Kidney glomerular epithelial cell (primary cell): ENCODE results near the gene AEN.

Source experiments
- DNase-seq: peaks from one replicate; lab custom pipeline; 2025; lab: John Stamatoyannopoulos, UW

AEN gene, protein sequence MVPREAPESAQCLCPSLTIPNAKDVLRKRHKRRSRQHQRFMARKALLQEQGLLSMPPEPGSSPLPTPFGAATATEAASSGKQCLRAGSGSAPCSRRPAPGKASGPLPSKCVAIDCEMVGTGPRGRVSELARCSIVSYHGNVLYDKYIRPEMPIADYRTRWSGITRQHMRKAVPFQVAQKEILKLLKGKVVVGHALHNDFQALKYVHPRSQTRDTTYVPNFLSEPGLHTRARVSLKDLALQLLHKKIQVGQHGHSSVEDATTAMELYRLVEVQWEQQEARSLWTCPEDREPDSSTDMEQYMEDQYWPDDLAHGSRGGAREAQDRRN

DNA sequence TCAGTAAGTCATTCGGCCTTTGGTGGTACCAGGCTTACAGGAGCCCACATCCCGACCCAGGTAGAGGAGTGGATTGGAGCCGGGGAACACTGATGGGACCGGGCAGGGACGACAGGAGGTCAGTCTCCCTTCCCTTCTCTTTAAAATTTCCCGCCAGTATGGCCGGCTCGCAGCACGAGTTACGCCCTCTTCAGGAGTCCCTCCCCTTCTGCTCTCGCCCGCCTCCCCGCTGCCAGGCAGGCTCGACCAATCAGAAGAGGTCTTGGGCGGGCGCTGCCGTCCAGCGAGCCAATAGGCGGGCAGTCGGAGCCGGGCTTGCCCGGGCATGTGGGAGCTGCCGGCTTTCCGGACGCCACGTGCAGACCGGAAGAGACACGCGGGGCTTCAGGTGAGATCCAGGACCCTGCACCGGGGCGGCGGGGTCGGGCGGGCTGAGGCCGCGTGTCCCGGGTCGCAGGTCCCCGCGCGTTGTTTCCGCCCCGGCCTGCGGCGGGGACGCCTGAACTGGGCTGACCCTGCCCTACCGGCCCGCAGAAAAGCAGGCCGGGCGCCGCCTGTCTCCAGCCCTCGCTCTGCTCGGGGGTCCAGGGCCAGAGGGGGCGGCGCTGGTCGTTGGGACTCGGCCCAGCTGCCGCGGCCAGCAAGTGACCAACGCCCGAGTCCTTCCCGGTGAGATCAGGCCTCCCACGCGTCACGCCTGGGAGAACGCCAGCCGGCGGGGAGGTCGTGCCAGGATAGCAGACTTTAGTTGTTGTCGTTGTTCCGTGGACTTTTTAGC lies at the start of gene AEN:
Gene AEN (plus strand): TSS at position 346 of the 778 bp plus-strand sequence. CDS start 4,870 bp downstream, outside the sequence.
- DNase-seq, result peak; percentile 96

DNA sequence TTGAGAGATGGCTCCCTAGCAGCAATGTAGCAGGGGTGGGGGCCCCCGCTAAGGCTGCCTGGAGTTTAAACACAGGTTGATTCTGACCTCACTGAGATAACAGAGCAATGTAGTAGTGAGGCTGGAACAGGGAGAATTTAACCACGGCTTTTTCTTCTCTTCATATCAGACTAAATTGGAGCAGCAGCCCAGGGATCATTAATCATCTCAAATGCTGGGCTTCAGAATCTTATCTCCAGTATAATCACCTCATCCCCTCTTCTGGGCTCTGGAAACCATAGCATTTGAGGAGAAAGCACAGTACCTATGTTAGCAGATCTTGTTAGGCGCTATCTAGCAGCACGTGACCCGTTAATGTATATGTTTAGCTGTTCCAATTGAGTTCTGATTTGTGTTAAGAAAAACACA lies 49.3 kb upstream of the AEN start:
- DNase-seq, result no peak

DNA sequence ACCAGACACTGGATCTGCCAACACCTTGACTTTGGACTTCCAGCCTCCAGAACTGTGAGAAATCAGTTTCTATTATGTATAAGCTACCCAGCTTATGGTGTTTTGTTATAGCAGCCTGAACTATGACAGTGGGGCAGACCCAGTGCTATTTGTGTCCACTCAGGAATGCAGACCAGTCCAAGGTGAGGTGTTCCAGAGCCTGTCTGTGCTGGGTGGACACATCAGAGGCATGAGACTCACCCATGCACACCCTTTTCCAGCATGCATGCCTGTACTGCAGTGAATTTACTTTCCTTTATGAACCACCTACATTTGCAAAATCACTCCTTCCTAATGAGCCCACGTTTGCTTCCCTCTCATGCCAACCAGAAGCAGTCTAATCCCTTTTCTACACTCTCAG lies 47.1 kb upstream of the AEN start:
- DNase-seq, result no peak

DNA sequence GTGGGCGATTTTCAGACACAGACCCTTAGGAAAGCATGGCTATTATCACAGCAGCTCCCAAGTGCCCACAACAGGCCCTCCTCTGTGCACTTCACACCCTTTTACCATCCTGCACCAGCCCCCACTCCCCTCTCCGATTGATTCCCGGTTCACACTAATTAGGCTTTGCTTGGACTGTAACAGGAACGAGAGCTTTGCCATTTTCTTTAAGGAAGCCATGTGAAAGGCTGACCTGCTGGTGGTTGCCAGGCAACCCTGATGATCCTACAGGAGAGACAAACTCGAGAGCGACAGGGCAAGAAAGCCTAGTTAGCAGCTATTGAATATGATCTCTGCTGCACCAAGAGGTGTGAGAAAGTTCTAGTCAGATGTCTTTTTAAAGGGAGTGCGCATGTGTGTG lies 46.5 kb upstream of the AEN start:
- DNase-seq, result no peak

DNA sequence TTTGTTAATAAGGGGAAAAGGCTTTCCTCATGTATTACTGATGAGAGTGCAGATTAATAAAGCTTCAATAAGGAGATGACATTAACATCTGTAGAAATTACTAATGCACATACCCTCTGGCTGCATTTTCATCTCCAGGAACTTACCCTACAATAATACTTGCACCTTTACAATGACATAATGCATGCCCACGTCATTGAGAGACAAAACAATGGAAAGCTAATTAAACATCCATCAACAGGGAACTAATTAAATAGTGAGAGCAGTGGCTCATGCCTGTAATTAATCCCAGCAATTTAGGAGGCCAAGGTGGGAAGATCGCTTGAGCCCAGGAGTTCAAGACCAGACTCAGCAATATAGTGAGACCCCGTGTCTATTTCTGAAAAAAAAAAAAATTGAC lies 41.8 kb upstream of the AEN start:
- no peak for DNase-seq

DNA sequence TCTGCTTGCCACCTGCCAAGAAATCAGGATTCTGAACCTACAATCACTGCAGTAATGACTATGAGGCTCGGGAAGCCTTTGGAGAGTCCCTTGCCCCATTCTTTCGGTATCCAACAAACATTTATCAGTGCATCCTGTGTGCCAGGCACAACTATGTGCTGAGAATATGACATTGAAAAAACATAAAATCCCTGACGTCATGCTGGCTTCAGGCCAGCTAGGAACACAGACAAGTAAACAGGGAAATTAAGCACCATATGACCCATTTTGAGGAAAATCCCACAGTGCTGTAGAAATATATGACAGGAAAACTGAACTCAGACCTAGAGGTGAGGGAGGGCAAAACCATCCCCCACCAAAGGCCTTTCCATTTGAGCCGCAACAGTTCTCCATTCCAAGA lies 40.6 kb upstream of the AEN start:
- no peak for DNase-seq

DNA sequence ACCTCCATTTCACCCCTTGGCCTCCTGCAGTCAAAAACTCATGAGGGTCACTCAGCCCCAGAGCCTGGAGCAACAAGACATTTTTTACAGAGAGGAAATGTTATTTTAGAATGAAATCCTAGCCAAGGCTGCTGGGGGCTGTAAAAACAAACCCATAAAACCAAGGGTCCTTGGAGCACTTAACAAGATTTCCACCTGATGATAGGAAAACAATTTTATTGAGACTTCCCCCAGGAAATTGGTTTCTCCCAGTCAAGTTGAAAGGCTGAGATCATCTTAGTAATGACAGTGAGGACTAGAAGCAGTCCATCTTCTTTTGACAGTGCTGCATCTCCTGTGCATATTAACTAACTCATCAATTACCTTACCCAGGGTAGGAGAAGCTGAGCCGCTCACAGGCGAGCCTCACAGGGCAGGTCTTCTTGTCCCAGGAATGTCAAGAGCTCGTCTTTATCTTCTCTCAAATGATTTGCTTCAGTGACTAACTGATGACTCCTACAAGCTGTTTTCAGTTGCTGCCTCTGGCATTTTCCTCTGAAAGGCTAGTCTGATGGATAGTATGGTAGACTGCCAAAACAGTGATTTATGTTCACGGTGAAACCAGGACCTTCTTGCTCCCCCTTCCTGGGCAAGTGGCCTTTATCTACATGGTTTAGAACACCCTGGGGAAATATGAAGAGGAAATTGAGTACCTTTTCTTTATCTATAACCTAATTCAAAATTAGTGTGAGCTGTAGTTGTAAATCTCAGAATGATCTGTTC lies 34.6 kb upstream of the AEN start:
- DNase-seq, result peak; percentile 53

DNA sequence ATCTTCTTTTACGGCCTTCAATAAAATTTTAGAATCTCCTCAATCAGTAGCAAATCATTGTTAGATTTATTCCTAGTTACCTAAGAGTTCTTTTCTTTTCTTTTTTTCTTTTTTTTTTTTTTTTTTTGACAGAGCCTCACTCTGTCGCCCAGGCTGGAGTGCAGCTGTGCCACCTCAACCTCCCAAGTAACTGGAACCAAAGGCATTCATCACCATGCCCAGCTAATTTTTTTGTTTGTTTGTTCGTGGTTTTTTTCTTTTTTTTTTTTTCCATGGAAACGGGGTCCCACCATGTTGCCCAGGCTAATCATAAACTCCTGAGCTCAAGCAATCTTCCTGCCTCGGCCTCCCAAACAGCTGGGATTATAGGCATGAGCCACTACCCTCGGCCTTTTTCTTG lies 30.4 kb upstream of the AEN start:
- DNase-seq, result no peak

DNA sequence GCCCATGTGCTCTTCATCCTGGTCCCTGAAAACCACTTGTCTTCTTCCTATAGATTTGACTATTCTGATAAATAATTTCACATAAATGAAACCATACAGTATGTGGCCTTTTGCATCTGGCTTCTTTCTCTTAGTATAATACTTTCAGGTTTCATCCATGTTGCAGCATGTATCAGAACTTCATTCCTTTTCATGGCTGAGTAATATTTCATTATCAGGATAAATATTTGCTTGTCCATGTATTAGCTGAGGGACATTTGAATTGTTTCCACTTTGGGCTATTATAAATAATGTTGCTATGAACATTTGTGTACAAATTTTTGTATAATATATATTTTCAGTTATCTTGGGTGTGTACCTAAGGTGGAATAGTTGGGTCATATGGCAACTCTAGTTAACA lies 29.8 kb upstream of the AEN start:
- DNase-seq, result no peak

DNA sequence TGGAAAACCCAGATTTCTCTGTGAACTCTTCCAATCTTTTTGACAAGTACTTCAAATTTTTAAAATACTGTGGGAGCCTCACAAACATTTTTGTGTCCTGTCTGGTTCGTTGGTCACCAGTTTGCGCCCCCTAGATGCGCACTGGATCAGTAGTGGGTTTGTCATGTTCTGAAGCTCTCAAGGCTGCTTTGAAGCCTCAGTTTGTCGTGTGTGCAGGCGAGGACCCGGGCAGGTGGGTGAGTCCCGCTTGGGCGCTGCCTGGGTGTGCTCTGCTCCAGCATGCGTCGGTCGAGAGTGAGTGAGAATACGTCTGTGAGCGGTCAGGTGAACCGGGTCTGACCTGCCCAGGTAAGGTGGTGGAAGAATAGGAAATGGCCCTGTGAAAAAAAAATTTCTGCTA lies 17.3 kb upstream of the AEN start:
- no peak for DNase-seq

DNA sequence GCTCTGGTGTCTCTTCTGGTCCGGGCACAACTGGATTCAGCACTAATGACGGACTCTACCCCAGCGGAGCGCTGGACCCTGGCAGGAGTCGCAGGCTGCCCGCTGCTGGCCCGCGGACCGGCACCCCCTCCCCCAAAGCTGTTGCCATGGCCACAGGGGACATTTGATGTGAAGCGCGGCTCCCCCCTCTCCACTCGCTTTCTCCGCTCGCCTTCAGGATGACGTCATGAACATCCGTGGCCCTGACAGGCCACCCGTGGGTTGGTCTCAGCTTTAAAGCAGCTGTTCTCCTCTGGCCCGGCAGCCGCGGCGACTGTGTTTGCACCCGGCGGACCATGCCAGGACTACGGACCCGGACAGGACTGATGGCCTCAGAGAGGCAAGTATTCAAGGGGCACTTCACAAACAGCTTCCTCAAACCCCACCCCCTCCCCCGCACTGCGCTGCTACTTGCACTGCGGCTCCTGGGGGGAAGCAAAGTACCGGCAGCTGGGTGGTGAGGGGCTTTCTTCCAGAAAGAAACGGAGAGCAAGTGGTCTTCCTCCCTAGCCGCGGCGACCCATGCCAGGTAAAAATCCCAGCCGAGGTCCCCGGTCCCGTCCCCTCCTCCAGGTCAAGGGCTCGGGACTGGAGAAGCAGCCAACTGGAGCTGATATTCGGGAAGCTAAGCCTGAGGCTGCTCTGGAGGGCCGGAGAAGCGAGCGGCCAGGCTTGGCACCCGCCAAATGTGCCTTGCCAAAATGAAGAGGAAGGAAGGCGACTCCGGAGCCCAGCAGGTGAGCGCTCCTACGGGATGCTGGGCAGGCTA lies 16.6 kb upstream of the AEN start:
- no peak for DNase-seq

DNA sequence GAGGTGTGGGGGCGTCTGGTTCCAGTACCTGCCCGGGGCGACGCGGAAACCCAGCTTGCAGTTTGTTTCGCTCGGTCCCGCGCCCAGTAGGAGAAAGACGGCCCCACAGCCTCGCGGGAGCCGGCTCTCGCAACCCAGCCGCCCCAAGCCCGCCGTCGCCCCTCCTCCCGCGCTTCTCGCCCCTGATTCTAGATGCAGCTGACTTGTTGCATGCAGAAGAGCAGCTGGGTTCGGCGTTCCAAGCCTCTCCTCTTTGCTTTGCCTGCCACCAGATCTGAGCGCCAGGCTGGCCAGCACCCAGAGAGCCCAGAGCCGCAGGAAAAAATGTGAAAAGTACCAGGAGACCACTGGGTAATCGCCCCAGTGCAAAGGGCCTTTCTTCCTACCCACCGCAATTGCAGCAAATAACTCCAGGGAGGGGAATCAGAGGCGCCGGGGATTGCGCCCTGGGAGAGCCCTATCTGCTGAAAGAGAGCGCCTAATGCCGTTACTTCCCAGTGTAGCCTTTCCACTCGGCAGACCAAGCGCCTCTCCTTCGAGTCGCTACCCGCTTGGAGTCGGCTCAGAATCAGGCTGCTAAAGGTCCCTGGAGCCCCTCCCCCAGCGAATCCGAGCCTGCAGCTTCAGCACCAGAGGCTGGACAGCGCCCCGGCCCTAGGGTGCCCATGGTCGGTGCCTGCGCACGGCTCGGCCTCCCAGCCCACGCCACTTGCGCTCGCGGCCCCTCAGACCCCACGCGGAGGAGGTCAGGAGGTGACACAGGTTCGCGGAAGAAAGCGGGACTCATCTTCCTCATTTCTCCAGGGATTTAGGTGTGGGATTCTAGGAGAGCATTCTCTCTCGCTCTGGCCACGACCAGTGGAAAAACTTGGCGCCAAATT lies 15.7 kb upstream of the AEN start:
- no peak for DNase-seq

DNA sequence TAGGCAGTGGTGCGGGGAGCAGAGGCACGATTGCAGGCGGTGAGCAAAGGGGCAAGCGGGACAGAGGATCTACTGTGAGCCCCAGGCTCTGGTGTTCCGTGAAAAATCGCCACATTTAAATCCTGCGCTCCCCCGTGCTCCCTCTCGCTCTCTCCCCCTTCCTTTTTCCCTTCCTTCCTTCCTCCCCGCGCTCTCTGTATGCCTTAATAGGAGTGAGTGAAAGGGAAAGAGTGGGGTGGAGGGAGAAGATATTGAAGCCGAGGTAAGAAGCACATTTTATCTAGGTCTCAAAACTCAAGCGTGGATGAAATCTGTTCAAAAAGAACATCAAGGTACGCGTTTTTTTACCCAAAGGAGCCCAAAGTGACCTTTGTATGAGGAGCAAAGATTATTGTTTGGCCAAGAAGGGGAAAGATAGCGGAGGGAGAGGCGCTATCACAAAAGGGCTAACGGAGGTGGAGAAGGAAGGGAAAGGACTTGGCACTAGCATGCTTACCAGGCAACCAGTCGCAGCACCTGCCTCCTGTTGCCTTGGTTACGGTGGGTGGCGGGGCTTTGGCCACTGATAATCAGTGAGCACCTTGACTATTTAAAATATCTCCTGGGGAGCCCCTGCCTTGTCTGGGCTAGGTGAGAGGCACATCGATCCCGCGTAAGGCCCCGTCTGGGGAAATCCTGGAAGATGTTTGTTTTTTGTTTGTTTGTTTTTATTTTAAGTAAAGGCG lies 14.9 kb upstream of the AEN start:
- DNase-seq, result no peak

DNA sequence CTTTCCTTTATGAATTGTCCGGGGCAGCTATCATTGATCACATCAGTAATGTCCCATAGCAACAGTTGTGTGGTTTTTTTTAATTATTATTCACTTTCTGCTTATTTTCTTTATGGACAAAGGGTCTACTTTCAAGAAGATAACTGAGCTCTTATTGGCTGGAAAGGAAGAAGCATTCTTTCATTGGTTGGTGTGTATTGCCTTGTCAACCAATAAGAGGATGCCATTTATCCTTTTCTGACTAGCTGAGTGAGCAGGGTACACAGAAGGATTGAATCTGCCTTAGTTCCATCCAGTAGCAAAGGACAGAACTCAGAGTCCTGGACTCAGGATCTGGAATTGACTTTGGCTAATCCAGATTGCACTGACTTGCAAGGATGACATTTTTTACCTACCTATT lies 13.2 kb upstream of the AEN start:
- DNase-seq, result no peak

DNA sequence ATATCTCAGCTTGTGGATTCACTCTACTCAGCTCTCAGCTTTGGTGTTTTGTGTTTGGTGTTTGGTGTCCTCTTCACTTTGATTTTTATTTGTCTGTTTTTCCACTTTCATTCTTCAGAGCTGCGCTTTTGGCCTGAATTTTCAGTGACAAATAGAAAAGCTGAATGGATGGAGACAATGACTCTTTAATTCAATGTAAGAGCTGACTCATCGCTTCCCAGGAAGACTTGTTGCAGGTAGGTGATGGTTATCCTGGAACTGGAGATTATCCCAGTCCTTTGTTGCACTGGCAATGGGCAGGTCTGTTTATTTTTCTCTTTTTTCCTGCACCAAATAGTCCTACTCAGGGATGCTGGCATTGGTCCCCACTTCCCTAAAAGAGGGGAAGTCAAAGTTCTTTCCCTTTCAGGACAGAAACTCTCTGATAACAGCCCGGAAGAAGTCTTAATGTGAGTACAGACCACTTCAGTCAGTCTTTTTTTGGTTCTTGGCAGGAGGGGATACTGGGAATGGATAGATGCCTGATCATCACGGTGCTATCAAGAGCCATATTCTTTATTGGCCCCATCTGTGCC lies 12.4 kb upstream of the AEN start:
- no peak for DNase-seq

DNA sequence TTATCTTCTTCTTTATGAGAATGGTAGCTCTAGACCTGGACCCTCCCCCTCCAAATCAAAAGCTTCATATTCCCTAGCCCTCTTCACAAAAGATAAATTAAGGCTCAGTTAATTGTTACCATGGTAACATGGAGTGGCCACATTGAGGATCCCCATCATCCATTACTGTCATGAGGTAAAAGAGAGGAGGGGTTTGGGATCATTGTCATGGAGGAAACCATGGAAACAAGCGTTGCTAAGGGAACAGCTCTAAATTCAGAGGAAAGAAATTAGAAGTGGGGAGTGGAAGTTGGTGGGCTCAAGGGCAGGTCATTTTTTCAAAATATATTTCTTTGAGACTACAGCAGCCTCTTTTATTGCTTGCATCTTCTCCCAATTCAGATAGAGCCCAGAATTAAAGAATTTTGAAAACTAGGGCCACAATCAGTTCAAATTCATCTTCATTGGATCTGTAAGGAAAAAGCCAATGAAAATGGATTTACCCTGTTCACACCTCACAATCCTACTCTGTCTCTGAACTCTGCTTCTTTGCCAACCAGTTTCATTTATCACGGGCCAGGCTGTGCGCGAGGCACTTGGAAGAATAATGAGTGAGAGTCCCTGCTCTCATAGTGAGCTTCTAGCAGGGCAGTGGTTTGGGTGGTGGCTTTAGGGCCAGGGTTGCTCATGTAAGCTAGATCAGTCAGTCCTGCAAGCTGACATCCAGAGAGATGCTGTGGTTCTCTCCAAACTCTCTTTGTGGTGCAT lies 11.6 kb upstream of the AEN start:
- no peak for DNase-seq

DNA sequence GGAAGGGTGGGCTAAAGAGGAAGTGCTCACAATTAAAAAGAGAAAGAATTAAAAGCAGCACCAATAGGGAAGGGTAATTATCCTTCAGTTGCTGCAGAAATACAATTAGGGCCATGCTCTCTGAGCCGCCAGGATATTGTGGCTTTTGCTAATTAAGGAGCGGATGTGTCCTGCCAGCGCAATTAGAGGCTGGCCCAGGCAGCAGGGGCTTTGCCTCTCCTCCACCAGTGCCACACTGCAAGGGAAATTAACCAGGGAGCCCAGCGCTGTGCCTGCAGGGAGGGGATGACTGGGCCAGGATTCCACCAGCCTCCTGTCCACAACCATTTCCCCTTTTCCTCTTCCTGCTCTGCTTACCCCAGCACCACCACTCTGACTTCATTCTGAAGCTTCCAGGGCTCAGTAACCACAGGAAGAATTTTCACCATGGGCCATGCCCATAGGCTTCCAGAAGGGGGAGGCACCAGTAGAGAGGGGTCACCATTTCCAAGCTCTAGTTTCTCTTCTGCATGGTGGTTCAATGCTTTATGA lies 10.4 kb upstream of the AEN start:
- DNase-seq, result no peak

DNA sequence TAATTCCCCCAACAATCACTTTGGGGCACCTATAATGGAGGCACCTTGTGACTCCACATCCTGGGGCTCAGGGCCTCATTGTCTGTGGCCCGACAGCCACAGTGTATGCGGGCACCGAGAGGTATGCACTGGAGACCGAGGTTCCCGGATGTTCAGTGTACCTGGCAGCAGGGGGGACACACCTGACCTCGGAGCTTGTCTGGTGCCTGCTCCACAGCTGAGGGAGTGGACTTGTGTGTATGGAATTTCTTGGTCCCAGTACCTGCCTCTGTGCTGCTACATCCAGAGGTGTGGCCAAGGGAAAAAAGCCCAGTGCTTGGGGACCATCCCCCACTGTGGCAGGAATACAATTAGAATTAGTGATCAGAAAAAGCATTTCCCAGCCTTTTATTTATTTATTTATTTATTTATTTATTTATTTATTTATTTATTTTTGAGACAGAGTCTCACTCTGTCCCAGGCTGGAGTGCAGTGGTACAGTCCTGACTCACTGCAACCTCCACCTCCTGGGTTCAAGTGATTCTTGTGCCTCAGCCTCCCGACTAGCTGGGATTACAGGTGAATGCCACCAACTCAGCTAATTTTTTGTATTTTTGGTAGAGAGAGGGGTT lies 8.8 kb upstream of the AEN start:
- no peak for DNase-seq
